Muscle of arm (tissue), 12 donors: ENCODE data around the gene CXADR. TPM values are rescaled to one million over a fixed set of nuclear protein-coding genes. Genes with fewer than 3 reads are reported as not detected.
A peak's percentile ranks its signal among the peaks of the same experiment; 100 is the strongest.

Source experiments
- DNase-seq: peaks from one replicate; pipeline ENCODE4 v3.0.0-alpha.2; 2013
- polyA plus RNA-seq, 12 donors: library from polyadenylated mRNA; unstranded; fragments of 120-200 nt; gene quantifications; one replicate each; pipeline ENCODE4 v1.2.1, GENCODE V29; 2013; ENCODE audit not compliant: insufficient read length in 12 of 12

The CXADR gene
- polyA plus RNA-seq, 12 donors: 0.48 to 21.2 (median 1.0) TPM; not detected in 1

DNA sequence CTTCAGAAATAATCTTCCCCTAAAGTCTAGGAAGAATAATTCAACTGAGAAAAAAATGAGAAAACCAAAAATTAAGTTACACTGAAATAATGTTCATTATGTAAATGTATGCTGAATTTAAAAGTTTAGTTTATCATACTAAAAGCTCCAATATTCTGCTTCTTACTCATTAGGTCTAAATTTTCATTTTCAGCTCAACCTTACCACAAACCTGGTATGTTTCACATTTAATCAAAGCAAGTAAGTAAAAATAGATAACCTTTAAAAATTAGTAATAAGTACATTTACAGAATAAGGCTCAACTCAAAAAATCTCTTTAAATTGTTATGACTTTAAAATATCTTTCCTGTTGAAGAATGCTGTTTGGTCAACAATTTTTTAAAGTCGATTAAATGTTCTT is 84.8 kb downstream of the CXADR start:
- DNase-seq: no peak

DNA sequence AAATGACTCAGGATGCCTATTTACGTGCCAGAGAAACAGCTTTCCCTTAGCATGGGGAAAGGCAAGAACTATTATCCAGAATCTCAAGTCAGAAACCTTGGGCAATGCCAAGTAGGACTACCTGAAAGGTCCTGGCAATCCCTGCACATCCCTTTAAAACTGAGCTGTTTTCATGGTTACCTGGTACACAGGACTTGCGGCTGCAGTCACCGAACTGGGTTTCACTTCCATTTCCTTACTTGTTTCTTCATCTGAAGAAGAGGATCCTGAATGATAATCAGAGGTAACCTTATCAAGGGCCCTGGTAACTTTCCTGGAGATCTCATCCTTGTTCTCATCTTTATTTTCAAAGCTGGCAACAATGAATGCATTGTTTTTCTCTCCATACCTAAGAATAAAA is 85.6 kb downstream of the CXADR start:
- no peak for DNase-seq

DNA sequence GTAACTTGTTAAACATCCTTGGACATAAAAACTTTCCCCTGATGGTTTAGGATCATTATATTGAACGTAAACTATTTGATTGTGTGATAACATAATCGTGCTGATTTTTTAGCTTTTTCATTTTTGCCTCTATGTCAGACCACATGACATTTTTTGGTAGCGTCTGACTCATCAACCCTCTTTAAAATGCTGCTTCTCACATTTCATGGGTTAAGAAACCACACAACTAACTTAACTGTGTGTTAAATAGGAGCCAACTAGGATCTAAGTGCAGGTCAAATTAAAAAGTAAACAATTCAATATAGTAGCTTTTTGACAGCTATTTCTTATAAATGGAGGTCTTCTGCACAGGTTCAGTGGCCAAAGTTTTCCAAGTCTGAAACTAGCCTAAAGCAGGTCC is 90.0 kb downstream of the CXADR start:
- DNase-seq: no peak

DNA sequence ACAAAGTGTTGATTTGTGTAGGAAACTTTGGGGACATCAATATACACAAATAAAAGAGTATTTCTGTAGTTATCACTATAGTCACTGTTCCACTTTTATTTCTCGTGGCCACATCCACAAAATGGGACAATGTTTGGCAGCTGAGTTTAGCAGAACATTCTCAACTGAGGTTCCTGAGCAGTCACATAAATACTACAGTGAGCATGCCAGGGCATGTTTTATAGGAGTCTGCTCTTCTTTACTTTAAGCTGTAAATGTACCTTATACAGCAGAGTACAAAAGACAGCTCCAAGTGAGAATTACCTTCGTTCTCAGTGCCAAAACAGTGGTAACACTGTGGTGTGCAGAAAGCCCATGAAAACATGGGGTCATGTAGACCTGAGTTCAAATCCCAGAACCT is 94.8 kb downstream of the CXADR start:
- no peak for DNase-seq

DNA sequence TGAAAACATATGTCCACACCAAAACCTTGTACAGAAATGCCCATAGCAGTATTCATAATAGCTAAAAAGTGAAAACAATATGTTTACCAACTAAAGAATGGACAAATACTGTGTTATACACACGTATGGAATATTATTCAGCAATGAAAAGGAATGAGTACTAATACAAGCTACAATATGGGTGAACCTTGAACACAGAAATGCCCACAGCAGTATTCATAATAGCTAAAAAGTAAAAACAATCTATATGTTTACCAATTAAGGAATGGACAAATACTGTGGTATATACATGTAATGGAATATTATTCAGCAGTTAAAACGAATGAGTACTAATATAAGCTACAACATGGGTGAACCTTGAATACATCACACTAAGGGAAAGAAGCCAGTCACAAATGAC is 96.8 kb downstream of the CXADR start:
- no peak for DNase-seq

DNA sequence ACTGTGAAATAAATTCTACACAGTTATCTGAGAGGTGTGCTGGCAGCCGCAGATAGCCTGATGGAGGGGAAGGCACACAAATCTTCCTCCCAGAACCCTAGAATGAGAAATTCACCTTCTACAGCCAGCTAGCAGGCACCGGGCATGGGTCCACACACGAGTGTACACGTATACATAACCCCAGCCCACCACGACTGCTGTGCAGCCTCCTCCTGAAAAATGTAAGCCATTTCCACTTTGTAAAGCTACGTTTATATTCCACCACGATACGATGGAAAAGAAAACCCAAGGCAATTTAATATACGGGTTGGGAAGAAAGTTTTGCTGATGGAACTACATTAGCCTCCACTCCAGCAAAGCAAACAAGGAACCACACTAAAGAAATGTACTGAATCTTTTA is 98.1 kb downstream of the CXADR start:
- DNase-seq: peak; percentile 55

DNA sequence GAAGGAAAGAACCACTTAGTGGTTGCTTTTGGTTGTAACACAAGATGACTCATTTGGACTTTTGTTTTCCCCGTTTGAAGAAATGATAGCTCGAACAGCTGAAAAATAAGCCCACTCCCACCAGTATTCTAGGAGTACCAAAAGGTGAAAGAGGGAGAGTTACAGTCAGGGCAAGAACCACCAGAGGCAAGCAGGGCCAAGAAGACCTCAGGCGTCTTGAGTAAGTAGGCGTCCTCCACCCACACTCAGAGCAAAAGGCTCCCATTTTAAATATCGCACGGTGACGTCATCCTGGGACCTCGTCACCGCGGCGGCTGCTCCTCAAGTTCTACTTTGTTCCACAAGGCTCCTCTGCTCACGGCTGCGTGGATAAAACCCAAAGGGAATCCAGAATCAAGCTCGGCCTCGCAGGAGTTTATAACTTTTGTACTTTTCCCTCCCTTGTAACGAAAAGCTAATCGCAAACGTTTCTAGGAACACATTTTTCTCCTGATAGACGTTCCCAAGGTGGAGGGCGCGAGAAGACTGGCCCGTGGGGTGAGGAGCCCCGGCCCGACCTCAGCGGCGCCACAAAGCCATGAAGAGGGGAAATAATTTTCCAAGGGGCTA is 98.7 kb downstream of the CXADR start:
- DNase-seq: peak; percentile 92

DNA sequence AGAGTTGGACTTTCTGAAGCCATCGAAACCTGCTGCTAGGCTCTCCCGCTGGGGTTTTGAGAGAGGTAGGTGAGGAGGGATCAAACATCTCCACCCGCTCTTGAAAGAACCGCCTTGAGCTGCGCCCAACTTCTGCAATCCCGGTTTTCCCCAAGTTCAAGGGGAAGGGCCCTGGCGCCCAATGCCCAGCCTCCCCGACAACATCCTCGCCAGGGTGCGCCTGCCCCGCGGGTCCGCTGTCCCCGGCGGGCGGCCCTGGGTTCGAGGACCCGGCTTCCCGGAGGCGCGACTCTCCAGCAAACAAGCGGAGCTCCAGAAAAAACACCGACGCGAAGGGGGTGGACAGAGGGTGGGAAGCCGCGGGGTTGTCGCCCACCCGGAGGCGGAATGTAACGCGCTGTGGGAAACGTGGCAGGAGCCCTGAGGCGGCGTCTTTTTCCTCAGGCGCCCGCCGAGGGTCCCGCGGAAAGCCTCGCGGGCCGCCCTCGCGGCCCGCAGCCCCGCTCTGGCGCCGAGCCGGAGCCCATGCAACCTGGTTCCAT is 99.3 kb downstream of the CXADR start:
- no peak for DNase-seq

DNA sequence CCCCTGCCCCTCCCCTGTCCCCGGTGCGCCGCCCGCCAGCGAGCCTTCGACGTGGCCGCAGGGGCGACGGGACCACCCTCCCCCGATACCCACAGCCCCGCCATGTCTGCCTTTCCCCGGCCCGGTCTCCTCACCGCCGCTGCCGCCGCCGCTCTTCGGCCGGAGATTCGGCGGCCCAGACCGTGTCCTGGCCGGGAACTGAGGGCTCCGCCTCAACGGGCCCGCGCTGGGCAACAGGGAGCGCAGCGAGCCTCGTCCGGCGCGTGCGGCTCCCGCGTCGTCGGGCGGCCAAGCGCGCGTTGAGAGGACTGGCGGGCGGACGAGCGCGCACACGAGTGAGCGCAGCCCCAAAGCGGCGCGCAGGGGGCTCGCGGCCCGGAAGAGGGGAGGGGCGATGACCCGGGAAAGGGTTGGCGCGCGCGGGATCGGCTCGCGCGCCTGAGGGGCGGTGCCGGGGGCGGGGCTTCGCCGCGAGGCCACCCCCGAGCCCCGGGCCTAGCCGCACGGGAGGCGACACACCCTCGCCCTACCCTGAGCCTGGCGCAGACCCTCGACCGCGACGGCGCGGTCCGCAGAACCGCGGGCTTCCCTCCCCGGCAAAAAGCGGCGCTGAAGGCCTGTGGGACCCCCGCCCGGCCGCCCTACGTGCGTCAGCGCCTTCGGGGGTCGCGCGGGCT is 99.9 kb downstream of the CXADR start, which contains the start of gene BTG3:
Gene BTG3, minus strand, starts transcription at position 337 of the 677 bp plus-strand sequence. CDS start 3,757 bp downstream, outside the sequence.
- DNase-seq: peak; percentile 84

DNA sequence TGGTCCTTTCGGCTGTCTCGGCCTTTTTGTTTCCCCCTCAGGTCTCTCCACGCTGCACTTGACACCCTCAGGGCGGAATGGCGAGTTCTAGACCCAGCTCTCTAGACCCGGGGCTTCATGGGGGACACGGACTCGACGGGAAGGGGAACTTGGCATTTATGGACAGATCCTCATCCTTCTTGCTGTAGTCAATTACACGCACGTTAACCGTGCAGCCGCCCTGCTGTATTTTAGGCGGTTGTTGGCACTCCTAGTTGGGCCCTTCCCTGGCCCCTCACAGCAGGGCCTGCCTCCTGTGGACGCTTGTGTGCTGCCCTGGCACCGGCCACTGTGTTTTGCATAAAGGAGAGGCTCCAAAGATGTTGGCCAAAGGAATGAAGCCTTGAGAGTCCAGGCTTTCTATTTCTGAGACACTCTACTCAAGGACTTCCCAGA is 100.4 kb downstream of the CXADR start:
- peak; percentile 69 for DNase-seq

DNA sequence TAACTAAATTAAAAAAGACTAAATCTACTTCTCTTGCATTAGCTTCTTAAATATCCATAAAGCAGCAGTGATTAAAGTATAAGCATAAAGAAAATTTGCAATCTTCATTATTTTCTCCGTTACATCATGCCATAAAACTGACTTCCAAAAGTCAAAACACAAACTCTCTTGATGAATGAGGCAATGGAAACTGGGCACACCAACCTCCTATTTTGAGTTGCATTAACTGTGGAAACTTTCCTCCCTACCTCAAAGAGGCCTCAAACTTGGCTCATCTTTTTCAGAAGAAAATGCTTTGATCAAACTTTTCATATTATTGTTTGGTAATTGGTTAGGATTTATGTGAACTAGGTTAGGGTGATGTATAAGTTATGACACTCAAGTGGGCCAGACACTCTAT is 104.0 kb downstream of the CXADR start:
- peak; percentile 45 for DNase-seq

DNA sequence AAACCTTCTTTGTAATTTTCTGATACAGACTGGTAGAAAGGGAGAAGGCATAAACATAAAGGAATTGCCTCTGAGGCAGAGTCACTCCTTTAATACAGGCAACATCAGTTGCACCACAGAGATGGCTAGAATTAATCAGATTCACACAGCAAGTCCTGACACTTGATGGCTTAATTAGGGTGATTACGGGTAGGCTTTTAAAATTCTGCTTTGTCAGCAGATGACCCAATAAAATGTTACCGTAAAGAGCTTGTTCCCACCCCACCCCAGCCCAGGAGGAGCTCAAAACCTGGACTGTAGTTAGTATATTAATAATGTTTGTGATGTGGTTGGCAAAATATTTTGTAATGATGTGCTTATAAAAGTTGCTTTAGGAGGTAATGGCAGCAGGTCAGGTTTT is 109.2 kb downstream of the CXADR start:
- DNase-seq: no peak

DNA sequence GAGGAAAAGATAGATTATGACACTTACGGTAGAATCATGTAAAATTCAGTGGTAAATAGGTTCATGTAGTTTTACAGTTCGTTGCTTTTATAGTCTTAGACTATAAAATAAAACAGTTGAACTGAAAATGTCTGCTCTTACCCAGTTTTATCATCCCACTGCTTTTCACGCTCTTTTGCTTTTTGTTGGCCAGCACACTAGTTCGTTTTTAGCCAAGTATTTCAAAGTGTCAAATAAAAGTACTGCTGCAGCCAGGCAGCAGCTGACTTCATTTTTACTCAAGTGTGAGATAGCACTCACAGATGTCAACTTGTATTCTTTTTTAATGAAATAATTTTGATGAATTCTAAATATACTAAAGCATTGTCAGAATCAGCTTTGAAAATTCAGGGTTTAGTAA is 118.4 kb downstream of the CXADR start:
- DNase-seq: peak; percentile 26

DNA sequence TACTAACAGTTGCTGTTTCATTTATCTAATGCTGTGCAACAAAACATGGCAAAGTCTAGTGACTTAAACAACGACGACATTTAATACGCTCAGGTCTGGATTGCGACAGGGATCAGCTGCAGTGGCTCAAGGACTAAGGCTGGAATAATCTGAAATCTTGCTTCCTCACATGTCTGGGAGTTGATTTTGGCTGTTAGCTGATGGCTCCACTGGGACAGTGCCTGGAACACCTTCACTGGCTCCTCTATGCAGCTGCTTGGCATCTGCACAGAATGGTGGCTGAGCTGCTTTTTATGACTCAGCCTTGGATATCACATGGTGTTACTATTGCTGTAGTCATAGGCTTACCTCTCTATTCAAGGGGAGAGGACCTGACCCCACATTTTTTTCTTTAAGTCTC is 123.9 kb downstream of the CXADR start:
- DNase-seq: peak; percentile 47

DNA sequence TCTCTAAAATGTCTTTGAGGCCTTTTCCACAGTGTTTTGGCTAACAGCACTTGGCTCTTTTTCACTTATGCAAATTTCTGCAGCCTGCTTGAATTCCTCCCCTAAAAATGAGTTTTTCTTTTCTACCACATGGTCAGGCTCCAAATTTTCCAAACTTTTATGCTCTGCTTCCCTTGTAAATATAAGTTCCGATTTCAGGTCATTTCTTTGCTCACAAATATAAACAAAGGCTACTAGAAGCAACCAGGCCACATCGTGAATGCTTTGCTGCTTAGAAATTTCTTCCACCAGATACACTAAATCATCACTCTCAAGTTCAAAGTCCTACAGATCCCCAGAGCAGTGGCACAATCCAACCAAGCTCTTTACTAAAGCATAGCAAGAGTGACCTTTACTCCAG is 128.0 kb downstream of the CXADR start:
- DNase-seq: no peak

Other genes starting within 250 kb of the CXADR start
- 10 to 100 TPM in 11 of 12 donors, not detected in 1; 25.3 to 44.3 (median 36.9) TPM for gene BTG3, start 99.9 kb downstream of the CXADR start, polyA plus RNA-seq